Heart left ventricle (tissue), 16 donors: ENCODE measurements around the gene HIC1. TPM values are rescaled to one million over a fixed set of nuclear protein-coding genes. Genes with fewer than 3 reads are reported as not detected.

ENCODE experiments used
- ATAC-seq, 4 donors: fragments of 200-7000 bp; cut with Tn5 transposase; one replicate each; pipeline ENCODE4 v1.9.1; 2020 to 2022; ENCODE audit warnings: moderate library complexity in 4 of 4, mild to moderate bottlenecking in 3 of 4, moderate number of reproducible peaks in 1 of 4
- DNase-seq, 5 donors: peaks; one replicate each; pipeline ENCODE4 v3.0.0-alpha.2; 2020
- H3K27ac ChIP-seq, 12 donors: fragments of 200-600 bp; sonication (generic) in 4 of 12; one replicate each; pipeline versions ENCODE4 v1.5.0 to v1.8.0; 2016 to 2022; ENCODE audit warnings: mild to moderate bottlenecking in 2 of 12
- H3K27me3 ChIP-seq, 9 donors: fragments of 200-600 bp; sonication (generic) in 2 of 9; one replicate each; pipeline versions ENCODE4 v1.5.1 to v1.8.0; 2016 to 2022; ENCODE audit warnings: mild to moderate bottlenecking in 3 of 9
- H3K36me3 ChIP-seq, 9 donors: fragments of 200-600 bp; sonication (generic) in 2 of 9; one replicate each; pipeline versions ENCODE4 v1.5.0 to v1.8.0; 2018 to 2022; ENCODE audit warnings: mild to moderate bottlenecking in 2 of 9
- H3K4me1 ChIP-seq, 12 donors: fragments of 200-600 bp; sonication (generic) in 4 of 12; one replicate each; pipeline versions ENCODE4 v1.5.0 to v1.8.0; 2016 to 2022; ENCODE audit warnings: mild to moderate bottlenecking in 3 of 12
- H3K4me3 ChIP-seq, 12 donors: fragments of 200-600 bp; sonication (generic) in 4 of 12; one replicate each; pipeline versions ENCODE4 v1.5.0 to v1.8.0; 2017 to 2022; ENCODE audit warnings: mild to moderate bottlenecking in 9 of 12, moderate library complexity in 4 of 12
- H3K9me3 ChIP-seq, 12 donors: fragments of 200-600 bp; sonication (generic) in 4 of 12; one replicate each; pipeline versions ENCODE4 v1.5.0 to v1.8.0; 2016 to 2022; ENCODE audit warnings: mild to moderate bottlenecking in 1 of 12
- CTCF ChIP-seq, 12 donors: fragments of 200-600 bp; sonication (generic) in 4 of 12; IDR thresholded peaks; one replicate each; pipeline versions ENCODE4 v1.5.0 to v1.8.0; 2018 to 2022; ENCODE audit warnings: antibody characterized with exemption in 12 of 12, mild to moderate bottlenecking in 5 of 12
- POLR2A ChIP-seq, 2 donors: fragments of 450-650 bp; IDR thresholded peaks; one replicate each; pipeline ENCODE4 v1.6.1; 2017; ENCODE audit warnings: antibody characterized with exemption in 2 of 2, mild to moderate bottlenecking in 2 of 2, moderate library complexity in 2 of 2
- WGBS, 4 donors: extraction: QIAGEN DNeasy Blood & Tissue Kit in 2 of 4; methylation state at CpG; one replicate each; pipeline versions ENCODE4 v1.1.5 to v1.1.7; 2013 to 2018; 5-methylcytosine and 5-hydroxymethylcytosine counted together
- intact Hi-C, 10 donors: fragments of 100-400 bp; cut with DNase I; formaldehyde crosslinking; loops; one replicate each; pipeline versions ENCODE4 v1.11.1 to v1.14.2; 2022
- polyA plus RNA-seq, 2 donors: library from polyadenylated mRNA; stranded (reverse); fragments of 200-250 nt; gene quantifications; one replicate each; pipeline ENCODE4 v1.2.3, GENCODE V29; 2013
- total RNA-seq, 9 donors: library from RNA; depleted of rRNA in 2 of 9; stranded (reverse); fragments of >200 nt in 2 of 9; fragmentation: NEBNext Ultra II Directional in 3 of 9; extraction: Animal tissue kit (Norgen Biotek cat#: 25700) in 3 of 9; gene quantifications; one replicate each; pipeline versions ENCODE4 v1.1.0 to v1.2.4, GENCODE V29; 2016 to 2023
- donor health status: ischemic (EF 13 %, LVEDD 7.1; RV severe dilation, severe dysfunction).
- donor health status: healthy with polysubstance abuse.
- donor health status: DM: no; HTN: yes; CAD: no.
- donor health status: DM: no; HTN: no; CAD: no.
- donor health status: ischemic (EF 25% LVEDD 6.9; RV normal size, moderate dysfunction).
- donor health status: ischemic (EF 25% LVEDD 5.7; RV mildly dilated, moderate dysfunction).
- donor health status: healthy.
- donor health status: DM: yes; HTN: yes; CAD: no.
- donor health status: ischemic (EF 35%, LVEDD 5.7; RV mildly dilated, moderate dysfunction).
- donor health status: nonischemic (EF 11% LVEDD 7.7; RV severe dilation, severe dysfunction).
- donor health status: DM: yes; HTN: yes; CAD: no.
- donor health status: PGD.
- donor health status: ischemic (EF 29% LVEDD 5.4; RV normal size, mild dysfunction).
- donor health status: nonischemic (EF 23%, LVEDD 6.1; RV moderate dilation, normal function).

HIC1 gene
- total and polyA plus RNA-seq, 11 donors: 8.3 to 29.6 (median 14.2) TPM

DNA sequence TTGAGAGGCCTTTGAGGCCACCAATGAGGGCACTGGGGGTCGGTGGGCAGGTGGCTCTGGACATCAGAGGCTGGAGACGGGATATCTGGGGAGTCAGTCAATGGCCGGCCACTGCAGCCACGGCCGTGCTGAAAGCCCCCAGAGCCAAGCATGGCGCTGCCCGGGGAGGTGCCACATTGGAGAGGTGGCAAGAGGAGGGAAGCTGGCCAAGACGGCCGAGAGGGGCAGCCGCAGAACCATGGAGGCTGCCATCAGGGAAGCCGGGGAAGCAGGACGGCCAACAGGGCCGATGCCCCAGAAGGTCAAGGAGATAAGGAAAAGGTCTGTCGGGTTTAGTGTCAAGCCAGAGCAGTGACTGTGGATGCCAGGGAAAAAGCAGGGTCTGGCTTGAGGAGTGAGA, 39.6 kb upstream of the HIC1 start:
- no peaks in the 10 kb centered on the region for H3K9me3 ChIP-seq
- TF ChIP-seq POLR2A (IDR thresholded peaks at IDR 0.05): no peak
- no peak for TF ChIP-seq CTCF (IDR thresholded peaks at IDR 0.05)
- H3K27me3 ChIP-seq: no peaks in the 10 kb centered on the region
- intact Hi-C loops: no loop called here
- no peak for ATAC-seq
- no peak for DNase-seq
- no peak overlapping the region for H3K27ac ChIP-seq
- peaks cover 0 to 36% (median 7%) of the 10 kb centered on the region in 12 donors for H3K4me1 ChIP-seq
- H3K4me3 ChIP-seq: no peak overlapping the region
- no peaks in the 10 kb centered on the region for H3K36me3 ChIP-seq
- WGBS, 4 donors: 69 to 79% (median 73%) methylated on average over 14 of the region's 14 CpGs

DNA sequence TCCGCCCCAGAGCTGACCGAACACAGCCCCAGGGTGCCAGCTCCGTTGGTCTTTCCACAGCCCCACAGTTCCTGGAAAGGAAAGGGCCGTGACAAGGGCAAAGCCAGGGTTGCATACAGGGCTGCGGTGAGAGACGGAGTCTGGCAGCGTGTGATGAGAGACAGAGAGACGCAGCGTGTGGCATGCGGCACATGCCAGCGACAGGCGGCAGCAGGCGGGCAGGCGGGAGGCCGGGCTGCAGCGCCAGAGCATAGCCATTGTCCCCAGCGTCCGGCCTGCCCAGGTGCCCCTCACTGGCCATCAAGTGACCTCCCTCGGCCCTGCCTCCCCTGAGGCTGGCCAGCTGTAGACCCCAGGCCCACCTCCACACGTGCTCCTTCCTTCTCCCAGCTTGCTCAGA, 38.4 kb upstream of the HIC1 start:
- ATAC-seq (no peak), DNase-seq (no peak)
- no peak overlapping the region for H3K4me3 ChIP-seq
- no peaks in the 10 kb centered on the region for H3K36me3 ChIP-seq
- H3K9me3 ChIP-seq: no peaks in the 10 kb centered on the region
- H3K27ac ChIP-seq: no peak overlapping the region
- intact Hi-C loops: no loop called here
- no peaks in the 10 kb centered on the region for H3K27me3 ChIP-seq
- H3K4me1 ChIP-seq: peaks cover 0 to 31% (median 7%) of the 10 kb centered on the region in 12 donors
- TF ChIP-seq CTCF (IDR thresholded peaks at IDR 0.05) (no peak), POLR2A (IDR thresholded peaks at IDR 0.05) (no peak)
- 90 to 93% (median 91%) methylated on average over 20 of the region's 20 CpGs for WGBS, 4 donors

- DNase-seq (no peak), ATAC-seq (no peak)
- H3K4me1 ChIP-seq: peaks cover 0 to 23% (median 2%) of the 10 kb centered on the region in 12 donors
- no peaks in the 10 kb centered on the region for H3K27me3 ChIP-seq
- H3K36me3 ChIP-seq: no peaks in the 10 kb centered on the region
- no peaks in the 10 kb centered on the region for H3K9me3 ChIP-seq
- intact Hi-C loops: no loop called here
- WGBS, 4 donors: 80 to 93% (median 90%) methylated on average over 14 to 19 of the region's 19 CpGs
- no peak overlapping the region for H3K4me3 ChIP-seq
- TF ChIP-seq CTCF (IDR thresholded peaks at IDR 0.05): no peak
- no peak for TF ChIP-seq POLR2A (IDR thresholded peaks at IDR 0.05)
- no peak overlapping the region for H3K27ac ChIP-seq
Measured at GRCh38 chr17:2017274-2017941, 37.5 kb upstream of the HIC1 start.

DNA sequence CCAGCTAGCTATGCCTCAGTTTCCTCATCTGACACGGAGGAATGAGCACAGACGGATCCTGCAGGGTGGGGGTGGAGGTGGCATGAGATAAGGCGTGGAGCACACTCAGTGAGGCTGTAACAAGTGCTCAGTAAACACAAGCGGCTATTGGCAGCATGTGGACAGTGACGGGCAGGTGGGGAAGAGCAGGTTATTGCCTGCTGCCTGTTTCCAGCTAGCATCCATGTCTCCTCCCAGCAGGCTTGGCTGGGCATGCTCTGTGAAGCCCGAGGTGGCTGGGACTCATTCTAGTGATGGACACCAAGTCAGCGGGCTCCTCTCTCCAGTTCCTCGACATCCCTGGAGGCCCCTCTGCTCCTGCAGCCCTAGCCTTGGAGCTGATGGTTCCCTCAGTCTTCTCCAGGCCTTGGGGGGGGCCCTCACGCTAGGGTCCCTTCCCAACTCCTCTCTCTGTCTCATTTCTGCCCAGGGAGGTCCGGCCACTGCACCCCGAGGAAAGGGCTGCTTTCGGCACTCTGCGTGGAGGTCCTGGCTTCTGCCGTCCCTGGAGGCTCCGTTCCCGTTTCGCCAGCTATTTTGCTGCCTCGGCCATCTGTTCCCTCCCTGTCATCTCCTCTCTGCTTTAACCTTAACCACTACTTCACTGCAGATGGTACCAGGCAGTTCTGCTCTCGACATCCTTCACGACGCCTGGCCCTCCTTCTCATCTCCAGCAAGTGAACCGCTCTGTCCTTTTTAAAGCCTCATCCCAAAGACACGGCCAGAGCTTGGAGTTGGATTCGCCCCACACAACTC, 36.0 kb upstream of the HIC1 start:
- Histone ChIP-seq H3K36me3 (no peaks in the 10 kb centered on the region), H3K27me3 (peaks cover 0 to 9% (median 0%) of the 10 kb centered on the region in 9 donors), H3K27ac (no peak overlapping the region), H3K4me1 (peaks cover 0 to 28% (median 5%) of the 10 kb centered on the region in 12 donors), H3K4me3 (no peak overlapping the region), H3K9me3 (no peaks in the 10 kb centered on the region)
- intact Hi-C loops: no loop called here
- TF ChIP-seq CTCF (IDR thresholded peaks at IDR 0.05) (no peak), POLR2A (IDR thresholded peaks at IDR 0.05) (no peak)
- DNase-seq: no peak
- ATAC-seq: no peak
- WGBS, 4 donors: 78 to 85% (median 81%) methylated on average over 23 to 24 of the region's 24 CpGs
